Stimulated activated naive CD4-positive, alpha-beta T cell treated with Interleukin-2 at 50 U/mL for 16 hours (primary cell): Measurements from ENCODE around the gene TTLL6.
"Not testable (repeated sequence)": the region's sequence is repeated elsewhere in the genome, so short reads cannot be mapped to it uniquely, and the experiment has no call there.

ENCODE experiments used
- DNase-seq: peaks from one replicate; lab custom pipeline; 2025; lab: John Stamatoyannopoulos, UW

The TTLL6 gene

GRCh38 chr17:48722915-48723422, 94.1 kb downstream of the TTLL6 start, which contains the start of gene PRAC2:
Gene PRAC2 (plus strand): TSS chr17:48723185. CDS start chr17:48724411, 1,226 bp downstream.
- no peak for DNase-seq

DNA sequence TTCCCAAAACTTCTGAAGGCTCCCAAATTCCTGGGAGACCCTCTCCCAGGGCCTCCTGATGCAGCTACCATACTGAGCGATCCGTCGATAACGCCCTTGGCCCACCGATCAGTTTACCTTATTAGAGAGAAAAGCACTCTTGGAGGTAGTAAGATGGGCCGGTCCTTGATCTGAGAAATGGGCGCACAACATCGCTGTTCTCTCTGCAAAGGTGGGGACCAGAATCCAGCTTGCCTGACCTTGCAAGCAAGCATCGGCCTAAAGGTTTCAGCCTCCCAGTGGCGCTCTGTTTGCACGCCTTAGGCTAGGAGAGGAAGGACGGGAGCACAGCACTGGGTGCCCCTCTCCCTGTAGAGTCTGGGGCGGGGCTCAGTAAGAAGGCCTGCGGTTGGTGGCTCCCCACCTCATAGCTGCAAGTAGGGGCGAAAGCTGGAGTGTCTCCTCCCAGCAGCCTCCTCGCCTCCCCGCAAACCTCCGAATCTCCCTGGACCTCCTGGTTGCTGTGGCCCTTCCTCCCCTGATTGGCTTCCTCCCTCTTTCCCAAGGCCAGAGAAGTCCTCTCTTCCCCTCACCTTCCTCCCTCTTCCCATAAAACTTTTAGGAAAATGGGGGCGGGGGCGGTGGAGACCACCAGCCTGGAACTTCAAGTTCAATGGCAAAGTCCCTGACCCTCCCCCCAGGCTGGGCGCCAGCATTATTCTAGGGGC, 94.7 kb downstream of the TTLL6 start, which contains the start of gene PRAC1:
Gene PRAC1 (minus strand): TSS at position 318 of the 707 bp plus-strand sequence. CDS start 126 bp downstream, at position 192.
- no peak for DNase-seq

DNA sequence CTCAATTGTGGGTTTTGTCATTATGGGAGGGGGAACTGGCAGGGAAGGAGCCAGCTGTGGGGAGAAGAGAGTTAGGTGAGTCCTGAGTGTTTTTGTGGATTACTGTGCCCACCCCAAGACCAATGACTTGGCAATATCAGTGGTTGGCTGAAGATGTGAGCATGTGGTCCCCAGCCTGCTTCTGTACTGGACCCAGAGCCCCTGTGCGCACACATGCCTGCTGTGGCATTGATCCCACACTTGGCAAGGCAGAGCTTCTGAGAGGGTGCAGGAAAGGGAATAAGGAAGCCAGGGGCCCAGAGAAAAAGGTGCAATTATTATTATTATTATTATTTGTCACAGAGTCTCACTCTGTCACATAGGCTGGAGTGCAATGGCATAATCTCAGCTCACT, 96.0 kb downstream of the TTLL6 start:
- no peak for DNase-seq

DNA sequence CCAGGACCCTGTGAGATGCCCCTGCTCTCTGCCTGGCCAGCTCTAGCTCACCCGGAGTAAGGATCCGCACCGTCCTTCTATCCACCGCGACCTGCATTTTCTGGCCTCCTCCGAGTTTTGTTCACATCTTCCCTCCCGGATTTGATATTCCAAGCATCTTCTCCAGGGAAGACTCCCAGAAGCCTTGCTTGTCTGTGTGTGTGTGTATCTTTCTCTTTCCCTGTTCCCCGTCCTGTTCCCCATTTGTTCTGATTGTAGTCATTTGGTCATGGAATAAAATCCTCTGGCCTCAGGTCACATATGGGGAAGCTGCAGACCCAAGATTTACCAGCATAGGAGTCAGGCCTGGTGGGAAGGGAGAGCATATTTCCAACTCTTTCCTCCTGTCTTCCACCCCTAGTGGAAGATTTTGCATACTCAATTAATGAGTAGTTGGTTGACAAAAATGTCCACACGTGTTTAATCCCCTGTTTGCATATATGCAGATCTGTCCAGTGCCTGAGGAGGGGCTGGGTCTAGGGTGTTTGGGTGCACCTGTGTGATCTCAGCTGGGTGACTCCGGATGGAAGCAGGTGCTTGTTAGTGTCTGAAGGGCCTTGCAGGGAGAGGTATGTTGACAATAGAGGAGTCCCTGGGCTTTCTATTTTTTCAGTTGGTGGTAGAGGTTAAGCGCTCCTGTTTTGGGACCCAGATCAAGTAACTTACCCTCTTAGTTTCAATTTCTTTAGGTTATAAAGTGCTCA, 96.6 kb downstream of the TTLL6 start:
- DNase-seq: no peak

DNA sequence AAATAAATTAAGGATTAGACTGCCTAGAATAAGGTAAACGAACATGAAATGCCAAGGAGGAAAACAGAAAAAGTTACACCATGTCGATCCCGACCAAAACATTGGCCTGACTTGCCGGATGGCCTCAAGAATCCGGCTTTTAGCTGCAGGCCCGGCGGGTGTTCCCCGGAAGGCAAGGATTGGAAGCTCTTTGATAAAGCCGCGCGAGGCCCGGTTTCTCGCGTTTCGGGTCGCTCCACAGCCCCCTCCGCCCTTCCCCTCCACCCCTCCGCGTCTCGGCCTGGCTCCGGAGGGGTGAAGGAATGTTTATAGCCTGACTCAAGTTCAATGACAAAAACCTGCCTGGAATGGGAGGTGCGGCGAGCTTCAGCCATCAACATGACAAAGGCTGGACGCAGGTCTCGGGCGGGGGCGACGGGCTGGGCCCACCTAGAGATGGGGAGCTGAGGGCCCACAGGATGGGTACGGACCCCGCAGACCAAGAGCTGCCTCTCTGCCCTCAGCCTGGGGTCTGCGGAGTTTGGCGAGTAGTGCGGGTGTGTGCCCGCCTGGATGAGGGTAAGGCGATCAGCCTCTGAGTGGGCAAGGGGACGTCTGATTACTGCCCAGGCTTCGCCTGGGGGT, 97.3 kb downstream of the TTLL6 start:
- DNase-seq: no peak

GRCh38 chr17:48718761-48719641, 98.0 kb downstream of the TTLL6 start:
- no peak for DNase-seq

GRCh38 chr17:48718227-48718760, 98.7 kb downstream of the TTLL6 start:
- DNase-seq: no peak

GRCh38 chr17:48717367-48718226, 99.4 kb downstream of the TTLL6 start:
- no peak for DNase-seq

GRCh38 chr17:48716549-48716948, 100.5 kb downstream of the TTLL6 start:
- DNase-seq: not testable (repeated sequence)

- no peak for DNase-seq
These were observed 101.3 kb downstream of the TTLL6 start for GRCh38 chr17:48715496-48716399.
